HEK293T (cell line): ENCODE measurements around the gene ARRB1.
"Not testable (repeated sequence)": the region's sequence is repeated elsewhere in the genome, so short reads cannot be mapped to it uniquely, and the experiment has no call there.

Source experiments
- CTCF ChIA-PET: fragments of 350-600 bp; formaldehyde crosslinking; extraction: SDS; loops from one replicate; lab custom pipeline; 2021; ENCODE audit warnings: antibody characterized with exemption, inconsistent platforms; lab: Yijun Ruan, JAX
- POLR2A ChIA-PET: fragments of 350-600 bp; formaldehyde crosslinking; extraction: SDS; loops from one replicate; lab custom pipeline; 2020; ENCODE audit warnings: antibody characterized with exemption, inconsistent platforms; lab: Yijun Ruan, JAX
- DNase-seq: peaks from one replicate; pipeline ENCODE4 v3.0.0; 2012; ENCODE audit warnings: mixed read lengths; ENCODE audit errors: extremely low spot score
- ARNT ChIP-seq: fragments of 450-650 bp; IDR thresholded peaks from 2 replicates; pipeline ENCODE4 v1.6.1; 2017; ENCODE audit warnings: mild to moderate bottlenecking
- BHLHE40 ChIP-seq: fragments of 450-650 bp; IDR thresholded peaks from 2 replicates; pipeline ENCODE4 v1.6.1; 2016; ENCODE audit warnings: mild to moderate bottlenecking, moderate library complexity, borderline replicate concordance
- CTBP1 ChIP-seq: fragments of 450-650 bp; IDR thresholded peaks from 2 replicates; pipeline ENCODE4 v1.6.1; 2016; ENCODE audit warnings: borderline replicate concordance
- ELF4 ChIP-seq: fragments of 450-650 bp; IDR thresholded peaks from 2 replicates; pipeline ENCODE4 v1.6.1; 2017; ENCODE audit warnings: antibody characterized with exemption
- FOXA1 ChIP-seq: fragments of 450-650 bp; IDR thresholded peaks from 2 replicates; pipeline ENCODE4 v1.6.1; 2016; ENCODE audit warnings: mild to moderate bottlenecking
- FOXK2 ChIP-seq: fragments of 450-650 bp; IDR thresholded peaks from 2 replicates; pipeline ENCODE4 v1.6.1; 2016; ENCODE audit warnings: mild to moderate bottlenecking
- FOXM1 ChIP-seq: fragments of 450-650 bp; IDR thresholded peaks from 2 replicates; pipeline ENCODE4 v1.6.1; 2017; ENCODE audit warnings: mild to moderate bottlenecking, borderline replicate concordance
- HDGF ChIP-seq: fragments of 450-650 bp; IDR thresholded peaks from 2 replicates; pipeline ENCODE4 v1.6.1; 2017; ENCODE audit warnings: antibody characterized with exemption, borderline replicate concordance
- L3MBTL2 ChIP-seq: fragments of 450-650 bp; conservative IDR thresholded peaks from 2 replicates; pipeline ENCODE4 v1.6.1; 2016; ENCODE audit warnings: mild to moderate bottlenecking
- LEF1 ChIP-seq: fragments of 450-650 bp; IDR thresholded peaks from 2 replicates; pipeline ENCODE4 v1.6.1; 2017; ENCODE audit warnings: mild to moderate bottlenecking, borderline replicate concordance
- NFRKB ChIP-seq: fragments of 450-650 bp; IDR thresholded peaks from 2 replicates; pipeline ENCODE4 v1.6.1; 2016; ENCODE audit warnings: mild to moderate bottlenecking, moderate library complexity
- PKNOX1 ChIP-seq: fragments of 450-650 bp; IDR thresholded peaks from 2 replicates; pipeline ENCODE4 v1.6.1; 2016
- SP1 ChIP-seq: fragments of 450-650 bp; IDR thresholded peaks from 2 replicates; pipeline ENCODE4 v1.6.1; 2017
- SUZ12 ChIP-seq: fragments of 450-650 bp; IDR thresholded peaks from 2 replicates; pipeline ENCODE4 v1.6.1; 2016; ENCODE audit warnings: mild to moderate bottlenecking
- TARDBP ChIP-seq: fragments of 450-650 bp; IDR thresholded peaks from 2 replicates; pipeline ENCODE4 v1.6.1; 2016
- ZNF384 ChIP-seq: fragments of 450-650 bp; IDR thresholded peaks from 2 replicates; pipeline ENCODE4 v1.6.1; 2016

ARRB1 gene

GRCh38 chr11:75384438-75385080 lies 33.1 kb upstream of the ARRB1 start:
- ChIA-PET POLR2A (no interaction called here), CTCF (interaction anchor here (0.6 to 4.6 kb wide), 5 partner anchors 44 to 1200 kb away, joined by 3 to 24 read pairs (median 4); no protein-coding TSS in a partner anchor)
- peak; percentile 82 for DNase-seq
- no peak for TF ChIP-seq SP1
- TF ChIP-seq HDGF = no peak
- TF ChIP-seq TARDBP = no peak
- no peak for TF ChIP-seq PKNOX1
- peak; percentile 57 for TF ChIP-seq ZNF384

GRCh38 chr11:75383246-75383645 lies 31.8 kb upstream of the ARRB1 start:
- POLR2A ChIA-PET = no interaction called here
- no peak for DNase-seq
- TF ChIP-seq TARDBP (no peak), ELF4 (no peak), CTBP1 (no peak), SUZ12 (no peak), NFRKB (no peak), ZNF384 (no peak), ARNT (no peak), SP1 (no peak), FOXM1 (no peak), L3MBTL2 (no peak), BHLHE40 (no peak), FOXA1 (no peak), LEF1 (no peak), FOXK2 (no peak), PKNOX1 (no peak), HDGF (no peak)
- CTCF ChIA-PET = interaction anchor here (0.6 to 4.6 kb wide), 3 partner anchors 8 to 103 kb away, joined by 3 to 24 read pairs (median 3); no protein-coding TSS in a partner anchor

GRCh38 chr11:75380716-75381420 lies 29.4 kb upstream of the ARRB1 start:
- POLR2A ChIA-PET = interaction anchor here (0.9 kb wide), 1 partner anchor 606 kb away, joined by 3 read pairs; no protein-coding TSS in a partner anchor

GRCh38 chr11:75380245-75380644 lies 28.8 kb upstream of the ARRB1 start:
- CTCF ChIA-PET = interaction anchor here (1.2 kb wide), 1 partner anchor 100 kb away, joined by 4 read pairs; no protein-coding TSS in a partner anchor
- POLR2A ChIA-PET = no interaction called here
- DNase-seq = no peak
- TF ChIP-seq CTBP1 (no peak), FOXK2 (no peak), LEF1 (no peak)

More at GRCh38 chr11:75380716-75381420, 29.4 kb upstream of the ARRB1 start:
- CTCF ChIA-PET = interaction anchor here (0.6 to 1.2 kb wide), 2 partner anchors 101 to 571 kb away, joined by 3 to 4 read pairs; no protein-coding TSS in a partner anchor
- no peak for DNase-seq
- TF ChIP-seq NFRKB (no peak), SUZ12 (no peak)

- CTCF ChIA-PET, POLR2A ChIA-PET, DNase-seq: not testable (repeated sequence)
These were observed 27.3 kb upstream of the ARRB1 start for GRCh38 chr11:75378776-75379175.

- TF ChIP-seq FOXM1 (no peak), FOXK2 (no peak), TARDBP (no peak), HDGF (no peak), FOXA1 (no peak), ELF4 (no peak), ZNF384 (no peak), BHLHE40 (no peak), NFRKB (no peak), ARNT (no peak), PKNOX1 (no peak), LEF1 (no peak), SP1 (no peak)
- no peak for DNase-seq
- POLR2A ChIA-PET = no interaction called here
- CTCF ChIA-PET = no interaction called here
These were observed 24.7 kb upstream of the ARRB1 start for GRCh38 chr11:75376175-75376574.

- no peak for TF ChIP-seq FOXA1
- TF ChIP-seq SP1 = no peak
- no peak for TF ChIP-seq L3MBTL2
- TF ChIP-seq NFRKB = no peak
- no peak for TF ChIP-seq LEF1
- no peak for TF ChIP-seq TARDBP
- TF ChIP-seq SUZ12 = no peak
- TF ChIP-seq FOXK2 = no peak
- TF ChIP-seq HDGF = no peak
- TF ChIP-seq CTBP1 = no peak
- no peak for TF ChIP-seq ARNT
- no peak for TF ChIP-seq ZNF384
- TF ChIP-seq PKNOX1 = no peak
- TF ChIP-seq FOXM1 = no peak
- no peak for TF ChIP-seq ELF4
- no peak for TF ChIP-seq BHLHE40
- CTCF ChIA-PET = no interaction called here
- POLR2A ChIA-PET = no interaction called here
- no peak for DNase-seq
These were observed 24.2 kb upstream of the ARRB1 start for GRCh38 chr11:75375626-75376025.
